ENCODE measurements around the gene TRPM3. TPM values are rescaled to one million over a fixed set of nuclear protein-coding genes. Genes with fewer than 3 reads are reported as not detected.

Gene TRPM3
- total and polyA plus RNA-seq, 2 of the 13 experiments (the other 11 are each of a cell fraction or from before 2014, with no cell fraction given): not detected

DNA sequence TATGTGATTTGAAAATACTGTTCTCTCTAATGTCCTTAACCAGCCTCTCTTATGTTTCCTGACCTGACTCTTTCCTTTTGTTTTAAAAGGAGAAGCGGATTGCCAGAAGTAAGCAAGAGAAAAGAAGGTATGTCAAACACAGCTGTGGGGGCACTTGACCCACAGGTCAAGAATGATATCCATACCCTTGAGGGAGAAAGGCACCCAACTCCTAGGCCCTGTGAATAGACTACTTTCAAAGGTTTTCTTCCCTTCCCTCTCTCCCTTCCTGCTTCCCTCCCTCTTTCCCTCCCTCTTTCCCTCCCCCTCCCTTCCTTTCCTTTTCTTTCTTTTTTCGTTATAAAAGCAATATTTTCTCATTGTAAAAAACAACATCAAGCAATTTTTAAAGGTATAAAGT, 306.8 kb downstream of the TRPM3 start:
- Histone ChIP-seq H3K4me1 (ENCODE audit: insufficient read depth, low read length) (no peaks in the 10 kb centered on the region), H3K9me3 (ENCODE audit: low read length) (no peaks in the 10 kb centered on the region), H3K4me2 (ENCODE audit: low read depth, low read length) (no peak overlapping the region), H3K27ac (ENCODE audit: extremely low read length, insufficient read depth, low read length) (no peak overlapping the region), H4K20me1 (ENCODE audit: insufficient read depth, low read length) (no peaks in the 10 kb centered on the region), H3K79me2 (ENCODE audit: insufficient read depth, low read length) (no peaks in the 10 kb centered on the region), H2AFZ (ENCODE audit: low read length) (no peak overlapping the region), H3K36me3 (replicated peaks in 1 of 2; ENCODE audit: control insufficient read depth in 1 of 2, insufficient read depth in 2 of 2, low read length in 2 of 2) (no peaks in the 10 kb centered on the region), H3K27me3 (ENCODE audit: control insufficient read depth in 1 of 2, insufficient read depth in 2 of 2, low read length in 2 of 2) (no peaks in the 10 kb centered on the region), H3K4me3 (replicated peaks in 1 of 3; ENCODE audit: insufficient read depth in 1 of 3, low read depth in 2 of 3, low read length in 3 of 3) (no peak overlapping the region), H3K9ac (ENCODE audit: insufficient read depth, low read depth, low read length) (no peak overlapping the region)
- DNase-seq (ENCODE audit: low spot score) (no peak), ATAC-seq (no peak), FAIRE-seq (no peak)
- in situ Hi-C loops (cut with HindIII; ENCODE audit: extremely low pct_ligation_motif_present, low pct_unique_long_range_greater_than_20kb): no loop called here
- TF ChIP-seq SMC3 (IDR thresholded peaks at IDR 0.05; ENCODE audit: low read length) (no peak), HNRNPK (IDR thresholded peaks at IDR 0.05; ENCODE audit: low read depth, low read length, poor library complexity, severe bottlenecking) (peak; percentile 62)
- no TSS peak for BruUV-seq (replicated peaks)
- ChIA-PET CTCF (ENCODE audit: low intra/inter-chr PET ratio, low total read pairs) (no interaction called here), POLR2A (no interaction called here)
- 8% methylated on average over 2 of the region's 2 CpGs for WGBS (ENCODE audit: low lambda C conversion rate)
- intact Hi-C loops (cut with micrococcal nuclease; ENCODE audit: unreplicated experiment): no loop called here

DNA sequence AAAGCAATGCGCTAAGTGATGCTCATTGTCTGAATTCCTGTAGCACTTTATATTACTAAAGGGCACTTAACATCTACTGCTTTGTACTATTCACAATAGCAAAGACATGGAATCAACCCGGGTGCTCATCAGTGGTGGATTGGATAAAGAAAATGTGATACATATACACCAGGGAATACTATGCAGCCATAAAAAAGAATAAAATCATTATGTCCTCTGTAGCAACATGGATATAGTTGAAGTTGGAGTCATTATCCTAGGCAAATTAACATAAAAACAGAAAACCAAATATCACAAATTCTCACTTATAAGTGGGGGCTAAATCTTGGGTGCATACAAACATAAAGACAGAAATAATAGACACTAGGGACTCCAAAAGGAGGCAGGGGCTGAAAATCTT, 308.3 kb downstream of the TRPM3 start:
- no TSS peak for BruUV-seq (replicated peaks)
- H2AFZ ChIP-seq (ENCODE audit: low read length): no peak overlapping the region
- H3K36me3 ChIP-seq (replicated peaks in 1 of 2; ENCODE audit: control insufficient read depth in 1 of 2, insufficient read depth in 2 of 2, low read length in 2 of 2): no peaks in the 10 kb centered on the region
- H3K9ac ChIP-seq (ENCODE audit: insufficient read depth, low read depth, low read length): no peak overlapping the region
- ChIA-PET CTCF (ENCODE audit: low intra/inter-chr PET ratio, low total read pairs) (no interaction called here), POLR2A (no interaction called here)
- H3K4me3 ChIP-seq (replicated peaks in 1 of 3; ENCODE audit: insufficient read depth in 1 of 3, low read depth in 2 of 3, low read length in 3 of 3): no peak overlapping the region
- H3K9me3 ChIP-seq (ENCODE audit: low read length): no peaks in the 10 kb centered on the region
- TF ChIP-seq NCOA2 (CRISPR knock-in tag; IDR thresholded peaks at IDR 0.05): no peak
- no peak for TF ChIP-seq ZNF652 (CRISPR knock-in tag; IDR thresholded peaks at IDR 0.05; ENCODE audit: borderline replicate concordance, low read depth)
- no peak for TF ChIP-seq MAZ (IDR thresholded peaks at IDR 0.05; ENCODE audit: borderline replicate concordance, low read depth, low read length)
- TF ChIP-seq MAZ (CRISPR knock-in tag; IDR thresholded peaks at IDR 0.05; ENCODE audit: low read depth): no peak
- TF ChIP-seq FOXO1 (CRISPR knock-in tag; IDR thresholded peaks at IDR 0.05): no peak
- no peak for TF ChIP-seq RFX3 (CRISPR knock-in tag; IDR thresholded peaks at IDR 0.05)
- TF ChIP-seq ZNF143 (CRISPR knock-in tag; IDR thresholded peaks at IDR 0.05): no peak
- TF ChIP-seq, protein P1, sequence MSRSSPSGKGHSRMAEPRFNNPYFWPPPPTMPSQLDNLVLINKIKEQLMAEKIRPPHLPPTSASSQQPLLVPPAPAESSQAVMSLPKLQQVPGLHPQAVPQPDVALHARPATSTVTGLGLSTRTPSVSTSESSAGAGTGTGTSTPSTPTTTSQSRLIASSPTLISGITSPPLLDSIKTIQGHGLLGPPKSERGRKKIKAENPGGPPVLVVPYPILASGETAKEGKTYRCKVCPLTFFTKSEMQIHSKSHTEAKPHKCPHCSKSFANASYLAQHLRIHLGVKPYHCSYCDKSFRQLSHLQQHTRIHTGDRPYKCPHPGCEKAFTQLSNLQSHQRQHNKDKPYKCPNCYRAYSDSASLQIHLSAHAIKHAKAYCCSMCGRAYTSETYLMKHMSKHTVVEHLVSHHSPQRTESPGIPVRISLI (CRISPR knock-in tag; IDR thresholded peaks at IDR 0.05; ENCODE audit: borderline replicate concordance): no peak
- no peak for TF ChIP-seq HOXA9 (CRISPR knock-in tag; IDR thresholded peaks at IDR 0.05; ENCODE audit: borderline replicate concordance)
- TF ChIP-seq, protein P2, sequence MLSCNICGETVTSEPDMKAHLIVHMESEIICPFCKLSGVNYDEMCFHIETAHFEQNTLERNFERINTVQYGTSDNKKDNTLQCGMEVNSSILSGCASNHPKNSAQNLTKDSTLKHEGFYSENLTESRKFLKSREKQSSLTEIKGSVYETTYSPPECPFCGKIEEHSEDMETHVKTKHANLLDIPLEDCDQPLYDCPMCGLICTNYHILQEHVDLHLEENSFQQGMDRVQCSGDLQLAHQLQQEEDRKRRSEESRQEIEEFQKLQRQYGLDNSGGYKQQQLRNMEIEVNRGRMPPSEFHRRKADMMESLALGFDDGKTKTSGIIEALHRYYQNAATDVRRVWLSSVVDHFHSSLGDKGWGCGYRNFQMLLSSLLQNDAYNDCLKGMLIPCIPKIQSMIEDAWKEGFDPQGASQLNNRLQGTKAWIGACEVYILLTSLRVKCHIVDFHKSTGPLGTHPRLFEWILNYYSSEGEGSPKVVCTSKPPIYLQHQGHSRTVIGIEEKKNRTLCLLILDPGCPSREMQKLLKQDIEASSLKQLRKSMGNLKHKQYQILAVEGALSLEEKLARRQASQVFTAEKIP (CRISPR knock-in tag; IDR thresholded peaks at IDR 0.05; ENCODE audit: borderline replicate concordance): no peak
- TF ChIP-seq CENPX (CRISPR knock-in tag; IDR thresholded peaks at IDR 0.05): no peak
- intact Hi-C loops (cut with micrococcal nuclease; ENCODE audit: unreplicated experiment) (no loop called here), in situ Hi-C loops (cut with HindIII; ENCODE audit: extremely low pct_ligation_motif_present, low pct_unique_long_range_greater_than_20kb) (no loop called here)
- H3K4me1 ChIP-seq (ENCODE audit: insufficient read depth, low read length): no peaks in the 10 kb centered on the region
- no peaks in the 10 kb centered on the region for H4K20me1 ChIP-seq (ENCODE audit: insufficient read depth, low read length)
- no peak overlapping the region for H3K27ac ChIP-seq (ENCODE audit: extremely low read length, insufficient read depth, low read length)
- FAIRE-seq: no peak
- no peak overlapping the region for H3K4me2 ChIP-seq (ENCODE audit: low read depth, low read length)
- ATAC-seq: no peak
- WGBS (ENCODE audit: low lambda C conversion rate): 50% methylated on average over 2 of the region's 2 CpGs
- H3K79me2 ChIP-seq (ENCODE audit: insufficient read depth, low read length): no peaks in the 10 kb centered on the region
- DNase-seq (ENCODE audit: low spot score): no peak
- H3K27me3 ChIP-seq (ENCODE audit: control insufficient read depth in 1 of 2, insufficient read depth in 2 of 2, low read length in 2 of 2): no peaks in the 10 kb centered on the region

Data from HepG2 (cell line).